ENCODE data around the gene TRAF2. TPM values are rescaled to one million over a fixed set of nuclear protein-coding genes. Genes with fewer than 3 reads are reported as not detected.

The TRAF2 gene
- total RNA-seq, 1 experiment from 2014 or later, result 29.2 TPM

DNA sequence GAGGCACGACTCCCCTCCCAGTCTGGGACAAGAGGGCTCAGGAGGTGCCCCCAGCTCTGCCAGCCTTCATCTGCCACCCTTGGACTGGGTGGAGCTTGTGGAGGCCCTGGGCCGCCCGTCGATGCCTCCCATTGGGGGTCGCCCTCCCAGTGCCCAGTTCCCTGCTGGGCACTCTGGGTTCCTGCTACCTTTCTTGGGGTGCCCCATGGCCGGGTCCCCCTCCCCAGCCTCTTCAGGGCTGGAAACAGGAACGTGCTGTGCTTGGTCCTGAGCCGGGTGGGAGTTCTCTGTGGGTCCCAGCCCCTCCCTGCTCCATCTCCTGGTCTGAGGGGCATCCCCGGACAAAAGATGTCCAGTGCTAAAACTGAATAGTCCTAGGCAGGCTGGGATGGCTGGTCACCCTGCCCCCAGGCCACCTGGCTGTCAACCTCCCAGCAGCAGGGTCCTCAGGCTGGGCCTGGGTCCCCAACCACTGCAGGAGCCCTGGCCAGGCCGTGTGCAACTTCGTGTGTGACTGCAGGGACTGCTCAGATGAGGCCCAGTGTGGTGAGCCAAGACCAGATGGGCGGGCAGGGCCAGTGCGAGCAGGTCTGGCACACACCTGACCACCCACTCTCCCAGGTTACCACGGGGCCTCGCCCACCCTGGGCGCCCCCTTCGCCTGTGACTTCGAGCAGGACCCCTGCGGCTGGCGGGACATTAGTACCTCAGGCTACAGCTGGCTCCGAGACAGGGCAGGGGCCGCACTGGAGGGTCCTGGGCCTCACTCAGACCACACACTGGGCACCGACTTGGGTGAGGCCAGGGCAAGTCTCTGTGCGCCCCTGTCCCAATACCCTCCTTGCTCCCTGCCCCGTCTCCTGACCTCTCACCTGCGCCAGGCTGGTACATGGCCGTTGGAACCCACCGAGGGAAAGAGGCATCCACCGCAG lies 33.4 kb upstream of the TRAF2 start:
- intact Hi-C loops (cut with micrococcal nuclease; ENCODE audit: unreplicated experiment), result no loop called here
- TF ChIP-seq EZH2 (IDR thresholded peaks at IDR 0.05; ENCODE audit: borderline replicate concordance, low read depth, low read length, poor library complexity, severe bottlenecking) (no peak), CTCF (conservative IDR thresholded peaks at IDR 0.05; ENCODE audit: low read depth, low read length) (no peak)
- Histone ChIP-seq H3K9me3 (ENCODE audit: low read depth, low read length, poor library complexity, severe bottlenecking) (no peaks in the 10 kb centered on the region), H3K27me3 (replicated peaks; ENCODE audit: insufficient read depth, low read depth, low read length, poor library complexity) (no peaks in the 10 kb centered on the region), H3K27ac (ENCODE audit: low read depth, low read length, poor library complexity, severe bottlenecking) (no peak overlapping the region), H3K4me3 (ENCODE audit: low read depth, low read length, poor library complexity, severe bottlenecking) (no peak overlapping the region), H3K4me1 (ENCODE audit: insufficient read depth, low read length, poor library complexity, severe bottlenecking) (peaks cover 9% of the 10 kb centered on the region), H3K36me3 (ENCODE audit: insufficient read depth, low read length, poor library complexity, severe bottlenecking) (no peaks in the 10 kb centered on the region)
- POLR2A ChIA-PET (ENCODE audit: low non-redundant PET), result no interaction called here
- BruUV-seq (replicated peaks), result no TSS peak
- CTCF ChIA-PET, result no interaction called here
- DNase-seq (ENCODE audit: low spot score), result no peak

DNA sequence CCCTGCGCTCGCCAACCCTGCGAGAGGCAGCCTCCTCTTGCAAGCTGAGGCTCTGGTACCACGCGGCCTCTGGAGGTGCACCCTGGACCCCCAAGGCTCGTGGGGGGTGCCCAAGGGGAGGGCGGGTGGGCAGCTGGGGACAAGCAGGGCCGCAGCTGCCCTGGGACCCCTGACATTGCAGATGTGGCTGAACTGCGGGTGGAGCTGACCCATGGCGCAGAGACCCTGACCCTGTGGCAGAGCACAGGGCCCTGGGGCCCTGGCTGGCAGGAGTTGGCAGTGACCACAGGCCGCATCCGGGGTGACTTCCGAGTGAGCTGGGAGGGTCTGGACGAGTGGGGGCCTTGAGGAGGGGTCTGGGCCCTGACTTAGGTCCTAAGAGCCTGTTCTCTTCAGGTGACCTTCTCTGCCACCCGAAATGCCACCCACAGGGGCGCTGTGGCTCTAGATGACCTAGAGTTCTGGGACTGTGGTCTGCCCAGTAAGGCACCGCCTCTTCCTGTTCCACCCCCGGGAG lies 32.7 kb upstream of the TRAF2 start:
- Histone ChIP-seq H3K27me3 (replicated peaks; ENCODE audit: insufficient read depth, low read depth, low read length, poor library complexity) (no peaks in the 10 kb centered on the region), H3K4me1 (ENCODE audit: insufficient read depth, low read length, poor library complexity, severe bottlenecking) (peaks cover 9% of the 10 kb centered on the region), H3K9me3 (ENCODE audit: low read depth, low read length, poor library complexity, severe bottlenecking) (no peaks in the 10 kb centered on the region), H3K4me3 (ENCODE audit: low read depth, low read length, poor library complexity, severe bottlenecking) (no peak overlapping the region), H3K36me3 (ENCODE audit: insufficient read depth, low read length, poor library complexity, severe bottlenecking) (no peaks in the 10 kb centered on the region), H3K27ac (ENCODE audit: low read depth, low read length, poor library complexity, severe bottlenecking) (no peak overlapping the region)
- DNase-seq (ENCODE audit: low spot score), result no peak
- POLR2A ChIA-PET (ENCODE audit: low non-redundant PET), result no interaction called here
- intact Hi-C loops (cut with micrococcal nuclease; ENCODE audit: unreplicated experiment), result no loop called here
- TF ChIP-seq CTCF (conservative IDR thresholded peaks at IDR 0.05; ENCODE audit: low read depth, low read length) (no peak), EZH2 (IDR thresholded peaks at IDR 0.05; ENCODE audit: borderline replicate concordance, low read depth, low read length, poor library complexity, severe bottlenecking) (no peak)
- CTCF ChIA-PET, result no interaction called here
- no TSS peak for BruUV-seq (replicated peaks)

DNA sequence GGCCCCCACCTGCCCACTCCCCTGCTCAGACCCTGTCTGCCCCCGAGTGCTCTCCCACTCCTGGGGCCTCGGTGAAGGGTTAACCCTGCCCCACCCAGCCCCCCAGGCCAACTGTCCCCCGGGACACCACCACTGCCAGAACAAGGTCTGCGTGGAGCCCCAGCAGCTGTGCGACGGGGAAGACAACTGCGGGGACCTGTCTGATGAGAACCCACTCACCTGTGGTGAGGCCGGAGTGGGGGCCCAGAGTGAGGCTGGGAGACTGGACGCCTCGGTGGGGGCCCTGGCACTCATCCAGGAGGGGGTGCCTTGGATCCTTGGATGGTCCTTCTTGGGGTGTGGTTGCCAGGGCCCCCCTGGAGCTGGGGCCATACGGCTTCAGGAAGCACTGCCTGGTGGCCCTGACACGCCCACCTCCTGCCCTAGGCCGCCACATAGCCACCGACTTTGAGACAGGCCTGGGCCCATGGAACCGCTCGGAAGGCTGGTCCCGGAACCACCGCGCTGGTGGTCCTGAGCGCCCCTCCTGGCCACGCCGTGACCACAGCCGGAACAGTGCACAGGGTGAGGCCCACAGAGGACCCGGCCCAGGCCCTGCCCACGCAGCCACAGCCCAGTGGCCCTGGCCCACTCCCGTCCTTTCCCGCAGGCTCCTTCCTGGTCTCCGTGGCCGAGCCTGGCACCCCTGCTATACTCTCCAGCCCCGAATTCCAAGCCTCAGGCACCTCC lies 32.0 kb upstream of the TRAF2 start:
- CTCF ChIA-PET, result no interaction called here
- intact Hi-C loops (cut with micrococcal nuclease; ENCODE audit: unreplicated experiment), result no loop called here
- no peak for TF ChIP-seq EZH2 (IDR thresholded peaks at IDR 0.05; ENCODE audit: borderline replicate concordance, low read depth, low read length, poor library complexity, severe bottlenecking)
- TF ChIP-seq CTCF (conservative IDR thresholded peaks at IDR 0.05; ENCODE audit: low read depth, low read length), result no peak

More for the DNA sequence above, 32.0 kb upstream of the TRAF2 start:
- no peaks in the 10 kb centered on the region for H3K36me3 ChIP-seq (ENCODE audit: insufficient read depth, low read length, poor library complexity, severe bottlenecking)
- DNase-seq (ENCODE audit: low spot score), result no peak
- no TSS peak for BruUV-seq (replicated peaks)
- H3K4me1 ChIP-seq (ENCODE audit: insufficient read depth, low read length, poor library complexity, severe bottlenecking), result peaks cover 9% of the 10 kb centered on the region
- POLR2A ChIA-PET (ENCODE audit: low non-redundant PET), result no interaction called here
- no peak overlapping the region for H3K4me3 ChIP-seq (ENCODE audit: low read depth, low read length, poor library complexity, severe bottlenecking)
- no peaks in the 10 kb centered on the region for H3K27me3 ChIP-seq (replicated peaks; ENCODE audit: insufficient read depth, low read depth, low read length, poor library complexity)
- no peaks in the 10 kb centered on the region for H3K9me3 ChIP-seq (ENCODE audit: low read depth, low read length, poor library complexity, severe bottlenecking)
- H3K27ac ChIP-seq (ENCODE audit: low read depth, low read length, poor library complexity, severe bottlenecking), result no peak overlapping the region
